BLaER1 (cell line): ENCODE measurements around the gene RCOR2.
A peak's percentile ranks its signal among the peaks of the same experiment; 100 is the strongest.
"Not testable (repeated sequence)": the region's sequence is repeated elsewhere in the genome, so short reads cannot be mapped to it uniquely, and the experiment has no call there.

ENCODE experiments used
- H3K27ac ChIP-seq: shearing (Covaris generic); formaldehyde crosslinking; 2 replicates; pipeline ENCODE4 v1.8.1; 2022
- H3K27me3 ChIP-seq: shearing (Covaris generic); formaldehyde crosslinking; 2 replicates; pipeline ENCODE4 v1.8.1; 2022
- H3K36me3 ChIP-seq: shearing (Covaris generic); formaldehyde crosslinking; 2 replicates; pipeline ENCODE4 v1.8.1; 2022
- H3K4me1 ChIP-seq: shearing (Covaris generic); formaldehyde crosslinking; 2 replicates; pipeline ENCODE4 v1.8.1; 2022
- H3K4me2 ChIP-seq: shearing (Covaris generic); formaldehyde crosslinking; 2 replicates; pipeline ENCODE4 v1.8.1; 2022
- H3K4me3 ChIP-seq: shearing (Covaris generic); formaldehyde crosslinking; 2 replicates; pipeline ENCODE4 v1.8.1; 2022
- H3K9ac ChIP-seq: shearing (Covaris generic); formaldehyde crosslinking; 2 replicates; pipeline ENCODE4 v1.8.1; 2022
- H3K9me3 ChIP-seq: shearing (Covaris generic); formaldehyde crosslinking; 2 replicates; pipeline ENCODE4 v1.8.1; 2022
- H4K20me1 ChIP-seq: shearing (Covaris generic); formaldehyde crosslinking; 2 replicates; pipeline ENCODE4 v1.8.1; 2022
- Cebpa-rat ChIP-seq: shearing (Covaris generic); IDR thresholded peaks from 2 replicates; pipeline ENCODE4 v1.8.1; 2022

Gene RCOR2

DNA sequence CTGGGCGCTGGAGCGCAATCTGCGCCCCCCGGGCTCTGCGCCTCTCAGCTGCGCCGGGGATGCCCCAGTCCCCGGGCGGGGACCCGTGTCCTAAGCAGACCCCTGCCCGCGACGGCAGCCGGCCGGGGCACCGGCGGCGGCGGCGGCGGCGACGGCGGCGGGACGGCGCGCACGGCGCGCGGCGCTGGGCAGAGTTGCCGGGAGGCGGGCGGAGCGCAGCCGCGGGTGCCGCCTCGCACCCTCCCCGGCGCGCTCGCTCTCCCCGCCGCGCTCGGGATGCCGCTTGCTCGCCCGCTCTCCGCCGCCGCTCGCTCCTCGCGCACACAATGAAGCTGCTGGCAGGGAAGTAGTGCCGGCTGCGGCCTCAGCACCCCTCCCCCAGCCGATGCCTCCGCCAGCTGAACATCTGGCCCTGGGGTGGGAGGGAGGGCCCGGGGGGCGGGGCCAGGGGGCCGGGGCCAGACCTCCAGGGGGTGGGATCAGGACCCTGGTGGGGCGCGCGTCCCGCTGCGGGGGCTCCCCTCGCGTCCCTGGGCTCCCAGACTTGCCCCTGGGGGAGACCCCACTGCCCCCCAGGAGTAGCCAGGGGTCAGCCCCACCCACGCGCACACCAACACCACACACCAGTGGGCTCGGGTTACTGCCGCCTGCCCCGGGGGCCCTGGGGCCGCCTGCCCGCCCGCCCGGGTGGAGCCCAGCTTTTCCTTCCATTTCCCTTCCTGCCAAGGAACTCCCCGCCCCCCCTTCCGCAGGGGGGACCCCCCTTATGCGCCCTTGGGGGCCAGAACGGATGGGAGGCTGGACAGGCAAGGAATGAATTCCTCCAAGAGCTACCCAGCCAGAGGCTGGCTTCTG, at the start of gene RCOR2:
Gene RCOR2, minus strand, starts transcription at position 328 of the 855 bp plus-strand sequence. CDS start 708 bp downstream, outside the sequence.
- peak within 1 kb of the TSS; percentile 93 for H3K9ac ChIP-seq
- no peaks in the 10 kb centered on the region for H3K27me3 ChIP-seq
- H4K20me1 ChIP-seq, result peaks cover 33% of the 10 kb centered on the region
- peak within 1 kb of the TSS; percentile 99 for H3K4me2 ChIP-seq
- H3K4me3 ChIP-seq, result peak within 1 kb of the TSS; percentile 86
- H3K36me3 ChIP-seq, result peaks cover 27% of the 10 kb centered on the region
- no peaks in the 10 kb centered on the region for H3K9me3 ChIP-seq
- peak within 1 kb of the TSS; percentile 96 for H3K27ac ChIP-seq
- TF ChIP-seq Cebpa-rat, result no peak
- peaks cover 65% of the 10 kb centered on the region for H3K4me1 ChIP-seq

DNA sequence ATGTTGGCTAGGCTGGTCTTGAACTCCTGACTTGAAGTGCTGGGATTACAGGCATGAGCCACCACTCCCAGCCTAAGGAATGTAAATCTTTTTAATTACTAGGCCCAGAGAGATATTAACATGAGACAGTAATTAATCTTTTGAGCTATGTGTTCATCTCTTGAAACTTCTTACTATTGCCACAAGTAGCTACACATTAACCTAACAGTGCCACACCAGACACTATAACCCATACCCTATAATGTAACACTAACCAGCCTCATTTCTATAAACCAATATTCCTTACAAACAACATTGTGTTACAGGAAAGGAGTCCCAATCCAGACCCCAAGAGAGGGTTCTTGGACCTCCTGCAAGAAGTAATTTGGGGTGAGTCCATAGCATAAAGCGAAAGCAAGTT, 49.5 kb upstream of the RCOR2 start:
- Histone ChIP-seq H3K9ac (no peak overlapping the region), H3K4me2 (no peak overlapping the region), H3K4me1 (peaks cover 42% of the 10 kb centered on the region), H3K36me3 (no peaks in the 10 kb centered on the region), H3K4me3 (no peak overlapping the region), H3K27me3 (no peaks in the 10 kb centered on the region), H3K27ac (no peak overlapping the region), H3K9me3 (no peaks in the 10 kb centered on the region), H4K20me1 (no peaks in the 10 kb centered on the region)
- no peak for TF ChIP-seq Cebpa-rat

DNA sequence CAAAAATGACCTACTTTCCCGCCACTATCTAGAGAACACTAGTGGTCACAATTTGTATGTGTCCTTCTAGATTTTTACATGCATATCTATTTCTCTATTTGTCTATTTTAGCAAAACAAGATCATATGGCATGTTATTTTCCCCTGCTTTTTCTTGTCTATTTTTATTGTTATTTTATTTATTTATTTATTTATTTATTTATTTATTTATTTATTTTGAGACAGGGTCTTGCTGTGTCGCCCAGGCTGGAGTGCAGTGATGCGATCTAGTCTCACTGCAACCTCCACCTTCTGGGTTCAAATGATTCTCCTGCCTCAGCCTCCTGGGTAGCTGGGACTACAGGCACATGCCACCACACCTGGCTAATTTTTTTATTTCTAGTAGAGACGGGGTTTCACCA, 46.9 kb upstream of the RCOR2 start:
- not testable (repeated sequence) for H3K9ac ChIP-seq, H4K20me1 ChIP-seq, H3K27ac ChIP-seq, H3K9me3 ChIP-seq, H3K27me3 ChIP-seq, H3K36me3 ChIP-seq, H3K4me3 ChIP-seq
- peaks cover 41% of the 10 kb centered on the region for H3K4me1 ChIP-seq
- peak overlapping the region; percentile 55 for H3K4me2 ChIP-seq

DNA sequence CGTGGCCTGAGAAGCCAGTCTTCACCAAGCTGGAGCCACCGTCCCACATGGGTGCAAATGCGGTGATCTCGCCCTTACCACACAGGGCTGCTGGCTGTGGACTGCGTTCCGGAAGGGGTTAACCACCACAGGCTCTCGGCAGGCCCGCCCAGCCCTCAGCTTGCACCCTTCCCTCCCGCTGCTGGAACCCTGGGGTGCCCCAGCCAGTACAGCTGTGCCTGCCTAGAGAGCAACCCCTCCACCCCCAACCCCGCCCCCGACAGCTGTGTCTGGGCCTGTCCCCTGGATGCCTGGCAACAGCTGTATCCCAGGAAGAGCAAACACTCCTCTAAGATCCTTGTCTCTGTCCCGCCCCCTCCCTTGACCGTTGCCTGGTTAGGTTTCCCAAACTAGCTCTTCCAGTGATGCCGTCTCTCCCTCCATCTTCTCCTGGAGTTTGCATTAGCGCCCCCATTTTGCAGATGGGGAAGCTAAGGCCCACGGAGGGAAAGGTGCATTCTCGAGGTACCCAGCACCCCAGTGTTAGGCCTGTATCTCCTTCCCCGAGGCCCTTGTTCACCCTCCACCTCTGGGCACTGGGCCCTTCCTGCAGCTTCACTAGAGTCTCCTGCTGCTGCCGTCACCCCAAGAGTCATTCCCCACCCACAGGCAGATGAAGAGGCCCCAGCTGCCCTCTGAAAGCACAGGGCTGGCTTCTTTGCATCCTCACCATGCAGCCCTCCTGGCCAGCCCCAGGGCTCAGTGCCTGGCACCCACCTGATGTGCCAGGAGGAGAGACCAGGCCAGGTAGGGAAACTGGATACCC, 44.8 kb upstream of the RCOR2 start:
- Histone ChIP-seq H3K27ac (no peak overlapping the region), H3K4me1 (peaks cover 51% of the 10 kb centered on the region), H3K4me2 (no peak overlapping the region), H4K20me1 (no peaks in the 10 kb centered on the region), H3K9ac (no peak overlapping the region), H3K4me3 (no peak overlapping the region), H3K27me3 (no peaks in the 10 kb centered on the region), H3K9me3 (no peaks in the 10 kb centered on the region), H3K36me3 (peaks cover 28% of the 10 kb centered on the region)
- no peak for TF ChIP-seq Cebpa-rat

DNA sequence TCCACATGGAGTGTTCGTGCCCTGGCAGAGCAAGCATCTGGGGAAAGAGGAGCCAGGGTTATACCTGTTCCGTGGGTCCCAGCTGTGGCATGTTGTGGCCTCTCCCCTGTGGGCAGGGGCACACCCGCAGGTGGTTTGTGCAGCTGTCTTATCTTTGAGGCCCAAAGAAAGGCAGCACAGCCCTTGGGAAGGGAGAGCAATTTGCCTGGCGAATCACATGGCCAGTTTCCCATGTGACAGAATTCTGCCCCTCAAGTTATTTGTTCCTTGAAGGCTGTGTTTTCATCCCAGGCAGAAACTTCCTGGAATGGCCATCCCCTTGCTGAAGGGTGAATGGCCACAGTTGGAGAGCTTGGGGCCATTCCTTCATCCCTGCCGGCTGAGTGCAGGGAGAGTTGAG, 41.0 kb upstream of the RCOR2 start:
- H3K36me3 ChIP-seq, result peaks cover 65% of the 10 kb centered on the region
- peaks cover 42% of the 10 kb centered on the region for H3K4me1 ChIP-seq
- no peak overlapping the region for H3K27ac ChIP-seq
- no peak overlapping the region for H3K4me3 ChIP-seq
- TF ChIP-seq Cebpa-rat, result no peak
- H3K9ac ChIP-seq, result no peak overlapping the region
- H4K20me1 ChIP-seq, result no peaks in the 10 kb centered on the region
- H3K4me2 ChIP-seq, result no peak overlapping the region
- H3K27me3 ChIP-seq, result no peaks in the 10 kb centered on the region
- H3K9me3 ChIP-seq, result no peaks in the 10 kb centered on the region

DNA sequence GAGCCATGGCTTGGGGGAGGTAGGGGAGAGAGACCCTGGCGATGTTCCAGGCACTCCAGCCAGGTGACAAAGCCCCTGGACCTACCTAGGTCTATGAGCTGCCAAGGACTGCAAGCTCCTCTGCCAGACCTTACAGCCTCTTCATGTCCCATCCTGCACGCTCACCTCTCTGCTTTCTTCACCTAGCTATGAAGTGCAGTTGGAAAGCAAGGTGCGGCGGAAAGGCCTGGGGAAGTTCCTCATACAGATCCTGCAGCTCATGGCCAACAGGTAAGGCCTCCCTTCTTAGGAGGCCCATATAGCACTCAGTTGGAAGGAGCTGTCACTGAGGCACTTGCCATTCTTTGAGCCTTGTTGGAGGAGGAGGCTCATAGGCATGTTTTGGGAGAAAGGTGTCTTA, 35.6 kb upstream of the RCOR2 start:
- TF ChIP-seq Cebpa-rat, result no peak
- H3K27me3 ChIP-seq, result no peaks in the 10 kb centered on the region
- H3K9ac ChIP-seq, result peak overlapping the region; percentile 65; the same call in 1 of the 2 replicates
- no peak overlapping the region for H3K4me3 ChIP-seq
- H3K27ac ChIP-seq, result peak overlapping the region; percentile 68
- peaks cover 15% of the 10 kb centered on the region; the same call in 1 of the 2 replicates for H4K20me1 ChIP-seq
- peaks cover 86% of the 10 kb centered on the region for H3K36me3 ChIP-seq
- no peaks in the 10 kb centered on the region for H3K9me3 ChIP-seq
- peaks cover 38% of the 10 kb centered on the region for H3K4me1 ChIP-seq
- peak overlapping the region; percentile 84 for H3K4me2 ChIP-seq

DNA sequence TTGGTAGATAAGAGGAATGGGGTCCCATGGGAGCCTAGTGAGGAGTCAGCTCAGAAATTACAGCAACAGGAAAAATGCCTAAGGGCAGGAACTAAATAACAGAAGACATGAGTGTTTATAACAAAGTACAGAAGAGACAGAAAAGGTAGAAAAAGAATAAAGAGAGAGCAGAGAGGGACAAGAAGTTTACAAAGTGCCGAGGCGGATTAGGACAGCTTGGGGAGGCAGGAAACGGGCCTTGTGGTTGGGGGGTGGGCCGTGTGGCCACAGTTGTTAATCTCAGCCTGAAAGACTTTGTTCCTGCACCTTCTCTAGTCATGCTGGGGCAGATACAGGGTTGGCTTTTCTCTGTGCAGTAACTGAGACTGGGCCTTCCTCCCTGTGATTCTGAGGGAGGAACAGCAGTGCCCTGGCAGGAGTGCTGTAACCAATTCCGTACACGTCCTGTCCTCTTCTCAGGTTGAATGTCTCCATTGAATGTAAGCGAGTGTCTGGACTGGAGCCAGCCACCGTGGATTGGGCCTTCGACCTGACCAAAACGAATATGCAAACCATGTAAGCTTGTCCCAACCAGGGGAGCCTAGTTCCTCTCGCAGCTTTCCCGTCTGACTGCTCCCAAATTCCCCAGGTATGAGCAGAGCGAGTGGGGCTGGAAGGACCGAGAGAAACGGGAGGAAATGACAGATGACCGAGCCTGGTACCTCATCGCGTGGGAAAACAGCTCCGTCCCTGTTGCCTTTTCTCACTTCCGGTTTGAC, 35.0 kb upstream of the RCOR2 start:
- Histone ChIP-seq H3K4me3 (no peak overlapping the region), H3K4me2 (peak overlapping the region; percentile 84), H3K9me3 (no peaks in the 10 kb centered on the region), H3K9ac (peak overlapping the region; percentile 65), H3K27me3 (no peaks in the 10 kb centered on the region), H3K27ac (peak overlapping the region; percentile 68), H3K36me3 (peaks cover 87% of the 10 kb centered on the region), H3K4me1 (peaks cover 37% of the 10 kb centered on the region), H4K20me1 (peaks cover 15% of the 10 kb centered on the region; the same call in 1 of the 2 replicates)
- no peak for TF ChIP-seq Cebpa-rat

DNA sequence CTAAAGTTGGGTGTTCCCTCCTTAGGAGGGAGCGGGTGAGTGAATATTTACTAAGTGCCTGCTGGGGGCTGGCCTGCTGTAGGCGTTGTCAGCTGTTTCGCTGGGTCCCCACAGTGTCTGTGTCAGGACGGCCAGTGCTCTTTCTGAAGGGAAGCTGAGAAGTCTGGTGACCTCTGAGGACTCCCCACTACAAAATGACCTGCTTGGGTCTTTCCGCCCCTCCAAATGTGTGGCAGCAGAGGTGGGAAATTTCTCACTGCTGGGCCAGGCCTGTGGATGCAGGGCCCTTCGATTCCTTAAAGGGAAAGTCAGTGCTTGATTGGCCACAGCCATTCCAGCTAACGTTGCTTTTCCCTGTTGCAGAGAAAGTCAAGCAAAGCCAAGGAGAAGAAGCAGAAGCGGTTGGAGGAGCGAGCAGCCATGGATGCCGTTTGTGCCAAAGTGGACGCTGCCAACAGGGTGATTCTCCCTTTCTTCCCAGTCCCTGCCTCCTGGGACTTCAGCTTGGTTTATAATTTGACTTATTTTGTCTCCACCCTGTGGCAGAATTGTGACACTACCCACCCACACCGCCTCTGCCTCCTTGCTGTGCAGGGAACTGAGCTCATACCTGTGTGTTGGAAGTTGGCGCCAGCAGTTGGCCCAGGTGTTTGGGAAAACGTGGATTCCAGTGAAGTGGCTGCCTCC, 28.7 kb upstream of the RCOR2 start:
- 0 out of 2 replicates have a peak overlapping the region, but pooled peaks have one; percentile 21 for H3K27ac ChIP-seq
- no peaks in the 10 kb centered on the region for H3K27me3 ChIP-seq
- no peaks in the 10 kb centered on the region for H3K9me3 ChIP-seq
- TF ChIP-seq Cebpa-rat, result no peak
- peaks cover 56% of the 10 kb centered on the region for H4K20me1 ChIP-seq
- H3K4me2 ChIP-seq, result peak overlapping the region; percentile 55
- no peak overlapping the region for H3K4me3 ChIP-seq
- peak overlapping the region; percentile 46 for H3K9ac ChIP-seq
- H3K4me1 ChIP-seq, result peaks cover 42% of the 10 kb centered on the region
- peaks cover 75% of the 10 kb centered on the region for H3K36me3 ChIP-seq

DNA sequence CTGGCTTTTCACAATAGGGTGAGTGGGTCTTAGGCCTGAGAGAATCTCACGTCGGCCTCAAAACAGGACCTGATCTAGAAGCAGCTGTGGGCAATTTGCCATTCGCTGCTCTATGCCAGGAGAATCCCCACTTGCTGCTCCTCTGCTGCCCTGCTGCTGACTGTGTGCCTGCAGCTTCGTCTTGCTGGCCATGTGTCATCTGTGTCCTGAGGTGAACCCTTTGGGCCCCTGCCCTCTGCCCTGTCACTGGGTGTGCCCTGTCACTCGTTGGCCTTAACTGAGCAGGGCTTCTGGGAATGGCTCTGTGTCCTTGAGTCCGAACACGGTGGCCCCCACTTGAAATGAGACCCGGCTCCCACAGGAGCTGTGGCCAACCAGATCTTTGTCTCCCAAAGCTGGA, 28.0 kb upstream of the RCOR2 start:
- Histone ChIP-seq H3K36me3 (peaks cover 68% of the 10 kb centered on the region), H3K9ac (peak overlapping the region; percentile 46), H3K27ac (0 out of 2 replicates have a peak overlapping the region, but pooled peaks have one; percentile 21), H3K4me3 (no peak overlapping the region), H3K4me2 (peak overlapping the region; percentile 55), H3K4me1 (peaks cover 48% of the 10 kb centered on the region), H4K20me1 (peaks cover 63% of the 10 kb centered on the region), H3K9me3 (no peaks in the 10 kb centered on the region), H3K27me3 (no peaks in the 10 kb centered on the region)
- no peak for TF ChIP-seq Cebpa-rat
